LHCN-M2 (cell line): ENCODE data around the gene KSR1. TPM values are rescaled to one million over a fixed set of nuclear protein-coding genes. Genes with fewer than 3 reads are reported as not detected.
"Not testable (repeated sequence)": the region's sequence is repeated elsewhere in the genome, so short reads cannot be mapped to it uniquely, and the experiment has no call there.

Source experiments
- DNase-seq: peaks from one replicate; pipeline ENCODE4 v3.0.0-alpha.2; 2012; ENCODE audit warnings: low read depth
- total RNA-seq: library from RNA; depleted of rRNA; stranded (reverse); fragments of >200 nt; gene quantifications from 2 replicates; pipeline ENCODE4 v1.2.3, GENCODE V29; 2014

Gene KSR1
- total RNA-seq, 1 experiment from 2014 or later, result 6.0 TPM

- no peak for DNase-seq
Observed at GRCh38 chr17:27631897-27632725, 175.9 kb downstream of the KSR1 start.

DNA sequence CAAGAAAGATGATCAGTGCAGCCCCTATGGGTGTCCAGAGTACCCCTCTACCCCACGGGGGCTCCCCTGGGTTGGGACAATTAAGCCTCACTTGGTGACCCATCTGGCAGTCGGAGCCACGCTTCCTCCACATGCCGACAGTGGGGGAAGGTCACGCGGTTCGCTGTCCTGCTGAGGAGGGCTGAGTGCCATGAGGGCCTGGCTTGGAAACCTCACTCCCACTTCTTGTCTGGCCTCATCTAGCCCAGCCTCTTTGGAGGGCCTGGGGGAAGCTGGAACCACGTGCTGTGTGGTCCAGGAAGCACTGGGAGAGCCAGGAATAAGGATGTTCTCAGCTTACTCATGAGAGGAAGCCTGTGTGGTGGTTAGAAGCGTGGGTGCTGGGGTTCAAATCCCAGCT is 176.5 kb downstream of the KSR1 start:
- peak; percentile 10 for DNase-seq

GRCh38 chr17:27633312-27634025 is 177.2 kb downstream of the KSR1 start:
- no peak for DNase-seq

DNA sequence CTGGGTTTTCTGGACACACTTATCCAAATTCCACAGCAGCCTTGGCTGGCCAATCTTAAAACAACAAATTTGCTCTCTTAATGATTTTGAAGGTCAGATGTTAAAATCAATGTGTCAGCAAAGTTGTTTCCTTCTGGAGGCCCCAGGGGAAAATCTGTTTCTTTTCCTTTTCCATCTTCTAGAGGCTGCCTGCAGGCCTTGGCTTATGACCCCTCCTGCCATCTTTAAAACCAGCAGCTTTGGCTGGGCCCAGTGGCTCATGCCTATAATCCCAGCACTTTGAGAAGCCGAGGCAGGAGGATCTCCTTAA is 177.7 kb downstream of the KSR1 start:
- no peak for DNase-seq

DNA sequence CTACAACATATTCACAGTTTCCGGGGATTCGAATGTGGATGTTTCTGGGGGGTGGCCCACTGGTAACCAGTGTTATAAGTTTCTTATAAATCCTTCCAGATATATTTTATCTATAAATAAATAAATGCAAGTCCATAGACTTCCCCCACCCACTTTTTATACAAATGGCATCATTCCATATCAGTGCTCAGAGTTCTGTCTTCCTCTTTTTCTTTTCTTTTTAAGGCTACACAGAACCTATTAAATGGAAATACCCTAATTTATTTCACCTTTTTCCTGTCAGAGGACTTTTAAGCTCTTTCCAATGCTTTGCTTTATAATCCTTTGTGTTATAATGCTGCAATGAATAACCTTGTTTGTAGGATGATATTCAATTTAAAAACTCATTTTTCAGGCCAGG is 178.5 kb downstream of the KSR1 start:
- no peak for DNase-seq

DNA sequence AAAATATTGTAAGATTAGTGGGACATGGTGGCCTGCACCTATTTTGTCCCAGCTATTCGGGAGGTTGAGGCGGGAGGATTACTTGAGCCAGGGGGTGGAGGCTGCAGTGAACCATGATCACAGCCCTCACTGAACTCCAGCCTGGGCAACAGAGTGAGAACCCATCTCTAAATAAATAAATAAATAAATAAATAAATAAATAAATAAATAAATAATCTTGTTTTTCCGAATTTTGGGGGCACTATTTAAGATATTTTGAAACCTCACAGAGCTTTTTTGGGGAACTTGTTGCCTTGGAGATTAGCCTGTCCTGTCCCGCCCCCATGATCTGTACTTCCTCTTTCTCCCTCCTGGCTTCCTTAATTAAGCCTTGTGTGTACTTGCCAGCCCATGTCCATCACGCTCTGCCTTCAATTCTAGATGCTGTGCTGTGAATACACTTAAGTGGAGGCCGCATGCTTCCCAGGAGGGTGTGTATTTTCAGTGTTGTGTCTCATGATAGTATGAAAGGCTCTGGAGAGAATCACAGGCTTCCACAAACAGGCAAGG is 179.1 kb downstream of the KSR1 start:
- no peak for DNase-seq

DNA sequence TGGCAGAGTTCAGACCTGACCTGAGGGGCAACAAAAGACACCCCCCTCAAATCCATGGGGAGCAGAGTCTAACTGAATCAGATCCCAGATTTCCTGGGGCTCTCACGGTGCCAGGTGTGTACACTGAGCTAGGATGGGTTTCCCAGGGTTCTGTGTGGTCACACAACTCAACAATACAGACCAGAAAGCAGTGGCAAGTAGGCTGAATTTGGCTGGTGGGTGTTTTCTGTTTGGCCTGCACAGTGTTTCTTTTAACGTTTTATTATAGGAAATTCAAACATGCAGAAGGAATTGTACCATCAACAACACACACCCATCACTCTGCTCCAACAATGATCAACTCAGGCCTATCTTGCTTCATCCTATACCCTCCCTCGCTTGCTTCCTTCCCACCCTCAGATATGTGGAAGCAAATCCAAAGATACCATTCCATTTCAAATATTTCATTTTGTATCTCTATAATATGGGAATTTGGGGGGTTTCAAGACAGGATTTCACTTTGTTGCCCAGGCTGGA is 179.8 kb downstream of the KSR1 start:
- DNase-seq, result not testable (repeated sequence)

DNA sequence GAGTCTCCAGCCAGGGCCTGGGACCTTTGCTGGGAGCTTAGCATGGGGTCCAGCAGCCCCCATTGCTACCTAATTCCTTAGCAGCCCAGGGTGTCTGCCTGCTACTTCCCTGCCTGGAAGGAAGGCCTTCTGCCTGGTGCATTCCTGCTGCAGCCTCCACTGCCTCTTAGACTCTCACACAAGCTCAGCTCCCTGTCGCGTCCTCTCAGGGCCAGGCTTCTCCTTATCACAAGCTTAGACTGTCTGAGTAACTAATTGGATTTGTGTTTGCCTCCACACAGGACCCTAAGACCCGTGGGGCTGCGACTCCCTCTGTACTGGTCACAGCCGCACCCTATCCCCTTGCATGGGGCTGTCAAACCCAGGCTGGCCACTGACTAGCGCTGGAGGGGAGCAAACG is 181.6 kb downstream of the KSR1 start:
- not testable (repeated sequence) for DNase-seq

DNA sequence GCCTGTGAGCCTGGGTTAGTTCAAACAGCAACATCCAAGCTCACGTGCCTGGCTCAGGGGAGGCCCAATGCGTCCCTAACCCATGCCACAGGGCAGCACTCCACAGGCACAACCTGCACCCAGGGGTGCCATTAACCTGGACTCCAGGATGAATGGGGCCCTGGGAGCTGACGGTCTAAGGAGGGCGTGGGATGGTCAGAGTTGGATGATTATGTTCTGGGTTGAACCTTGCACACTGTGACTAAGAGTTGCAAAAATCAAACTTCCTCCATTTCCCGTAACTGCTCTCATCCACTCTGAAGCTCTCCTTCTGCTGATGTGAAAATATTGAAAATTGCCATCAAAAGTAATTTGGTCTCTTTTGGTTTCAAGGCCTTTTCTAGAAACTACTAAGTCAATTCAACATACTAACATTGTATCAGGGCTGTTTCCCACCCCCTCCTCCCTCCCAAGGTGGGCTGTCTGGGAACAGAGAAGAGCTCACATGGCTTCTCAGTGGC is 182.2 kb downstream of the KSR1 start:
- not testable (repeated sequence) for DNase-seq

- DNase-seq, result no peak
Observed at GRCh38 chr17:27640790-27641189, 184.5 kb downstream of the KSR1 start.

GRCh38 chr17:27644586-27644985 is 188.3 kb downstream of the KSR1 start:
- no peak for DNase-seq

DNA sequence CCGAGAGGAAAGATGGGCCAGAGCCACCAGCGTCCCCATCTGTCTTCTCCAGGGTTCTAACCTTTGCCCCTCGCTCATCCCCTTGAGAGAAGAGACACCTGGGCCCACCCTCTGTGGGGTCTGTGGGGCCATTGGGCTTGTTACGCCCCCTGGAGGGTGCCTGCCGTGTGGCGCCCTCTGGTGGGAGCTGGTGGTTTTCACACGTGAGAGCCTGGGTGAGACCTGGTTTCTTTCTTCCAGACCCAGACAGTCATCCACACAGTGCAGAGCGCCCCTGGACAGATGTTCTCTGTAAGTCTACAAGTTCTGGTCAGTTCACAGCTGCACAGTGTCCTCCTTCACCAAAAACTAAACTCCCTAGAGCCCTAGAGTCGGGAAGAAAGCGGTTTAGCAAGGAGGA is 189.4 kb downstream of the KSR1 start:
- not testable (repeated sequence) for DNase-seq

DNA sequence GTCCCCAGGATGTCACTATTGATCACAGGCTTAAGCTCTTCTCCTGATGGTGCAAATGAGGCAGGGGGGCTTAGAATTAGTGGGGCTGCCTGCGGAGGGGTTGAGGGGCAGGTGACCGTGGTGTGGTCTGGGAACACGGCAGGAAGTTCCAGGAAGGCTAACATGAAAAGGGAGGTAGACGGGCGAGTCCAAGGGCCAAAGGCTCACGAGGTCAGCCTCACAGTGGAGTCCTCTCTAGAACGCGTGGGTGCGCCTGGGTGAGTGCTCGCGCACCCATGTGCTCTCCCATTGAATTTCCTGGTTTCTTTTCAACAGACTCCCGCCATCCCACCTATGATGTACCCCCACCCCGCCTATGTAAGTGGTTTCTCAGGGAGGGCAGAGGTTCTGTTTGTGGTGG is 190.0 kb downstream of the KSR1 start:
- DNase-seq, result no peak

GRCh38 chr17:27647765-27648164 is 191.5 kb downstream of the KSR1 start:
- DNase-seq, result no peak

DNA sequence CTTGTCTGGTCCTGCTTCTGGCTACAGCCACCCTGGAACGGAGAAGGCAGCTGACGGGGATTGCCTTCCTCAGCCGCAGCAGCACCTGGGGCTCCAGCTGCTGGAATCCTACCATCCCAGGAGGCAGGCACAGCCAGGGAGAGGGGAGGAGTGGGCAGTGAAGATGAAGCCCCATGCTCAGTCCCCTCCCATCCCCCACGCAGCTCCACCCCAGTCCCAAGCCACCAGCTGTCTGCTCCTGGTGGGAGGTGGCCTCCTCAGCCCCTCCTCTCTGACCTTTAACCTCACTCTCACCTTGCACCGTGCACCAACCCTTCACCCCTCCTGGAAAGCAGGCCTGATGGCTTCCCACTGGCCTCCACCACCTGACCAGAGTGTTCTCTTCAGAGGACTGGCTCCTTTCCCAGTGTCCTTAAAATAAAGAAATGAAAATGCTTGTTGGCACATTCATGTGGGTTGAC is 192.9 kb downstream of the KSR1 start:
- not testable (repeated sequence) for DNase-seq

GRCh38 chr17:27649929-27650328 is 193.7 kb downstream of the KSR1 start:
- DNase-seq, result no peak

DNA sequence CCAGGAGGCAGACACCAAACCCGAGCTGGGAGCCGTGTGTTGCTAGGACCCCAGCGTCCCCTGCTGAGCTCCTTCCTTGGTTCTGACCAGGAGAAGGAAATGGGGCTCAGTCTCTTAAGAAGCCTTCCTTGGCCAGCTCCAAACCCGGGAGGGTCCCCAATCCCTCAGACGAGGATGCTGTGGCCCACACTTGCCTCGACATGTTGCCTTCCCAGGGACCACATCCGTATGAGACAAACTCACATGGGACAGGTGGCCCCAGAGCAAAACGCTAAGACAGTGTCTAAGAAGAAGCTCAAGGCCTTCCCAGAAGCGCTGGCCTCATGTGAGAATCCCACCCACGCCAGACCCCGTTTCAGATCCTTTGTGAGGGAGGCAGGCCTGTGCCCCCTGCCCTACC is 194.6 kb downstream of the KSR1 start:
- no peak for DNase-seq

DNA sequence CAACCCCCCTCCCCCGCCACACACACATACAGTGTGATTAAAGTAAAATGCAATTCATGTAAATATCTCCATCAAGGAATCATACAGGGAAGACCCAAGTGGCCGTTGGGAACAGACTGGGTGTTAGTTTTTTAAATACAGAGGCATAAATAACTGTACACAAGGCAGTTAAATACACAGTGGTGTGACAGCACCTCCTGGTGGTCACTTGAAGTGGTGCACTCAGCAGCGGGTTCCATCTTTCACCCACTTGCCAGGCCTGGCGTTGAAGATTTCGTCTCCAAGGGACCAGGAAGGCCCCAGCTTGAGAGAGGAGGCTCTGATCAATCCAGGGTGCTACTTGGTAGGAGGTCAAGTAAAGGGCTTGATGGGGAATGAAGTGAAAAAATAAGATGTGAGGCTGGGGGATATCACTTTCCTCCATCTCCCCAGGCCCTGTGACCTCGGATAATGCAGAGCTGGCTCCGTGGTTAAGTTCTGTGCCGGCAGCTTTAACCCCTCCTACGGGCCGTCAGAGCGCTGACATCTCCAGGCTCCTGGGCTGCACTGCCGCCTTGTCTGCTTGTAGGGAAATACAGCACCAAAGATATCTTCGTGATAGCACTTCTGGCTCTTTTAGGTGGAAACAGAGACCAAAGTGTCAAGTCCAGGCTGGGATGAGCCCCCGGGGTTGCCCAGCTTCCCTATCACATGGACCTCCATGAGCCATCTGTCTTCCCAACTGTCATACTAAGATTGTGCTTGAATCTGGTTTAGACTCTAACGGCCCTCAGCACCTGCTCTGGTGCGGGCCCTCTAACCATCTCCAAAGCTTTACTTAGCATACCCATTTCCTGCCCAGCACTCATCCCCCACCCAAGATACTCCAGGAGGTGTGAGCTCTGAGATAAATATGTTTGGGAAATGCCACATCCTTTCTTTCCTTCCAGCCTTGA is 195.4 kb downstream of the KSR1 start:
- peak; percentile 30 for DNase-seq

DNA sequence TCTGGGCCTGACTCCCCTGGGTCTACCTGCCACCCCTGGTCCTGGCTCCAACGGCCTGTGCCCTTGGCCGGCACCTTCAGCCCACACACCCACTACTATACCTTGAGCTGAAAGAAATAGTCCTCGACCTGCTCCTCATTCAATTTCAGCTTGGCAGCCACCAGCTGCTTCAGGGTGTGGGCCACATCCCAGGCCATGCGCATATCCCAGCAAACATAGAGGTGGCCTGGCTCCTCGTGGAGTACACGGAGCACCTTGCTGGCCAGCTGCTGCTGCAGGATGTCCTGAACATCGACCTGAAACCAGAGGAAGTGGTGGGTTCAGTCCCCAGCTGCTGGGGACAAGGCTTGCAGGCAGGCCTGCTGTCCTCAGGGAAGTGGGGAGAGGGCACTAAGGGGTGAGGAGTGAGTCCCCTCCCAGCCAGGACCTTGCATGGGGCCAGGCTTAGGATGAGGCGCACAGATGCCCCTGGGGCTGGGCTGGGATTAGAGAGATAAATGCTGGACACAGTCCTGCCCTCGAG is 197.3 kb downstream of the KSR1 start:
- not testable (repeated sequence) for DNase-seq

DNA sequence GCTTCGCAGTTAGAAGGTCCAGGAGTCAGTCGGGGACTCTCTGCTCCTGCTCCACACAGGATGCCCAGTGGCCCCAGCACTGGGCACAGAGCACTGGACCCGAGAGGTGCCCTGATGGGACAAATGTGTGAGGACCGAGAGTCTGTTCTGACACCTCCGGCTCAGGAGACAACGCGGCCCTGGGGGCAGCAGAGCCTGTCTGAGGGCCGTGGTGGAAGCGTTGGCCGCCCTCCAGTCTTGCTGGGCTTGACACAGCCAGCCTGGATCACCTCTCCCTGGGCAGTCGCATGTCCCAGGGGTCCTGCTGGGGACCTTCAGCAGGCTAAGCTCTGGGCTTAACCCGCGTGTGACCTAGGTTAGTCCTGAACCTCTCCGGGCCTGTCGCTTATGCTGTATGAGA is 197.9 kb downstream of the KSR1 start:
- DNase-seq, result no peak
